GM19455 (cell line): ENCODE results near the gene WDR11.
"Not testable (repeated sequence)": the region's sequence is repeated elsewhere in the genome, so short reads cannot be mapped to it uniquely, and the experiment has no call there.

Experiments
- ATAC-seq: cut with Tn5 transposase; IDR thresholded peaks from one replicate; pipeline ENCODE4 v1.9.1; 2021; ENCODE audit not compliant: unreplicated experiment

The WDR11 gene

GRCh38 chr10:120854388-120854787 lies 3.2 kb downstream of the WDR11 start:
- ATAC-seq, result no peak

- ATAC-seq, result no peak
Observed at GRCh38 chr10:120861178-120861855, 10.2 kb downstream of the WDR11 start.

- ATAC-seq, result no peak
Observed at GRCh38 chr10:120873741-120874140, 22.6 kb downstream of the WDR11 start.

GRCh38 chr10:120883071-120883470 lies 31.9 kb downstream of the WDR11 start:
- no peak for ATAC-seq

- ATAC-seq, result no peak
Observed at GRCh38 chr10:120887482-120887881, 36.3 kb downstream of the WDR11 start.

GRCh38 chr10:120891365-120891764 lies 40.2 kb downstream of the WDR11 start:
- ATAC-seq, result no peak

GRCh38 chr10:120894556-120894955 lies 43.4 kb downstream of the WDR11 start:
- no peak for ATAC-seq

GRCh38 chr10:120897343-120897742 lies 46.2 kb downstream of the WDR11 start:
- ATAC-seq, result no peak

GRCh38 chr10:120905268-120905667 lies 54.1 kb downstream of the WDR11 start:
- no peak for ATAC-seq

GRCh38 chr10:120917521-120918250 lies 66.5 kb downstream of the WDR11 start:
- no peak for ATAC-seq

GRCh38 chr10:120923886-120924285 lies 72.7 kb downstream of the WDR11 start:
- not testable (repeated sequence) for ATAC-seq

- ATAC-seq, result no peak
Observed at GRCh38 chr10:120926611-120927010, 75.4 kb downstream of the WDR11 start.

GRCh38 chr10:120927352-120927751 lies 76.2 kb downstream of the WDR11 start:
- no peak for ATAC-seq

GRCh38 chr10:120929166-120929565 lies 78.0 kb downstream of the WDR11 start:
- ATAC-seq, result no peak

GRCh38 chr10:120931423-120931822 lies 80.3 kb downstream of the WDR11 start:
- ATAC-seq, result no peak

GRCh38 chr10:120931999-120932398 lies 80.8 kb downstream of the WDR11 start:
- ATAC-seq, result no peak

GRCh38 chr10:120938822-120939221 lies 87.7 kb downstream of the WDR11 start:
- ATAC-seq, result no peak

- ATAC-seq, result no peak
Observed at GRCh38 chr10:120940299-120940900, 89.2 kb downstream of the WDR11 start.

- no peak for ATAC-seq
Observed at GRCh38 chr10:120941501-120941900, 90.3 kb downstream of the WDR11 start.

- ATAC-seq, result peak; percentile 91
Observed at GRCh38 chr10:120942806-120943413, 91.7 kb downstream of the WDR11 start.

GRCh38 chr10:120943542-120943941 lies 92.4 kb downstream of the WDR11 start:
- ATAC-seq, result no peak
